Islet precursor cell (in vitro differentiated cells): ENCODE results near the gene DNAH2.

Experiments used
- DNase-seq: peaks from one replicate; pipeline ENCODE4 v3.0.0-alpha.2; 2018

DNAH2 gene

DNA sequence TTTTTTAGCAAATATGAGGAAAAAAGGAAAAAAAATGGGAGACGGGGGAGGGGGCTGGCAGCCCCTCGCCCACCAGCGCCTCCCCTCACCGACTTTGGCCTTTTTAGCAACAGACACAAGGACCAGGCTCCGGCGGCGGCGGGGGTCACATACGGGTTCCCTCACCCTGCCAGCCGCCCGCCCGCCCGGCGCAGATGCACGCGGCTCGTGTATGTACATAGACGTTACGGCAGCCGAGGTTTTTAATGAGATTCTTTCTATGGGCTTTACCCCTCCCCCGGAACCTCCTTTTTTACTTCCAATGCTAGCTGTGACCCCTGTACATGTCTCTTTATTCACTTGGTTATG is 136.1 kb downstream of the DNAH2 start:
- DNase-seq, result peak; percentile 58

DNA sequence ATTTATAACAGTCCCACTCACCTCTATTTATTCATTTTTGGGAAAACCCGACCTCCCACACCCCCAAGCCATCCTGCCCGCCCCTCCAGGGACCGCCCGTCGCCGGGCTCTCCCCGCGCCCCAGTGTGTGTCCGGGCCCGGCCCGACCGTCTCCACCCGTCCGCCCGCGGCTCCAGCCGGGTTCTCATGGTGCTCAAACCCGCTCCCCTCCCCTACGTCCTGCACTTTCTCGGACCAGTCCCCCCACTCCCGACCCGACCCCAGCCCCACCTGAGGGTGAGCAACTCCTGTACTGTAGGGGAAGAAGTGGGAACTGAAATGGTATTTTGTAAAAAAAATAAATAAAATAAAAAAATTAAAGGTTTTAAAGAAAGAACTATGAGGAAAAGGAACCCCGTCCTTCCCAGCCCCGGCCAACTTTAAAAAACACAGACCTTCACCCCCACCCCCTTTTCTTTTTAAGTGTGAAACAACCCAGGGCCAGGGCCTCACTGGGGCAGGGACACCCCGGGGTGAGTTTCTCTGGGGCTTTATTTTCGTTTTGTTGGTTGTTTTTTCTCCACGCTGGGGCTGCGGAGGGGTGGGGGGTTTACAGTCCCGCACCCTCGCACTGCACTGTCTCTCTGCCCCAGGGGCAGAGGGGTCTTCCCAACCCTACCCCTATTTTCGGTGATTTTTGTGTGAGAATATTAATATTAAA is 136.7 kb downstream of the DNAH2 start:
- DNase-seq, result peak; percentile 57

DNA sequence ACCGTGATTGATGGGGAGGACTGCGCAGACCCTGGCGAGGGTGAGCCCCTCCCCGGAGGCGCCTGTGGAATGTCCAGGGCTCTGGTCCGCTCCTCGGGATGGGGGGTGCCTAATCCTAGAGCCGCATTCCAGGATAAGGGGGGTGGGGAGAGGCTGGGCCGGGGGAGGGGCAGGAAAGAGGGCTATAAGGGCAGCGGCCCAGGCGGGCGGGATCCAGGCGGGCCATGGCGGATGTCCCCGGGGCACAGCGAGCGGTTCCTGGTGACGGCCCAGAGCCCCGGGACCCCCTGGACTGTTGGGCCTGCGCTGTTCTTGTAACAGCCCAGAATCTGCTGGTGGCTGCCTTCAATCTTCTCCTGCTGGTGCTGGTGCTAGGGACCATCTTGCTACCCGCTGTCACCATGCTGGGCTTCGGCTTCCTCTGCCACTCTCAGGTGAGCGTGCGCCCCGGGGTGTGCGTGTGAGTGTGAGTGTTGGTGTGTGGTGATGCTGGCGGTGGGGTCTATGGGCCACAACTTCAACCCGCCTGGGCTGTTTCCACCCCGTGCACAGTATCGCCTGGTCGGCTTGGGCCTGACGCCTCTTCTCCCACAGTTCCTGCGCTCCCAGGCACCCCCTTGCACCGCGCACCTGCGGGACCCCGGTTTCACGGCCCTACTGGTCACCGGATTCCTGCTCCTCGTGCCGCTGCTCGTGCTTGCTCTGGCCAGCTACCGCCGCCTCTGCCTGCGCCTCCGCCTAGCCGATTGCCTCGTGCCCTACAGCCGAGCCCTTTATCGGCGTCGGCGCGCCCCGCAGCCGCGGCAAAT is 137.5 kb downstream of the DNAH2 start, which contains the start of gene TMEM88:
Gene TMEM88, plus strand, starts transcription at position 216 of the 809 bp plus-strand sequence. Its CDS starts 9 bp downstream, at position 225.
- DNase-seq, result peak; percentile 97

DNA sequence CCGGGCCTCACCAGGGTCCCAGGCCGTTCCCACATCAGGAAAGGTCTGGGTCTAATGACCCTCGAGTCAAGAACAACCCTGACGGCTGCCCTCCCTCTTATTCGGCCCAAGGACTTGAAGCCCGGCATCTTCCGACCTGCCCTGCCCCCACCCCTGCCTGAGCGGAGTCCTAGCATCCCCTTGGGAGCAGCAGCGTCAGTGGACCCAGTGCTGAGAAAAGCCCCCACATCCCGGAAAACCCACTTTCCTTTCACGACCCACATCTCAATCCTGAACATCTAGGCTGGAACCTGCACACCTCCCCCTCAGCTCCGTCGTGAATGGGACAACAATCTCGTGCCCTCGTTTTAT is 138.1 kb downstream of the DNAH2 start:
- peak; percentile 66 for DNase-seq

DNA sequence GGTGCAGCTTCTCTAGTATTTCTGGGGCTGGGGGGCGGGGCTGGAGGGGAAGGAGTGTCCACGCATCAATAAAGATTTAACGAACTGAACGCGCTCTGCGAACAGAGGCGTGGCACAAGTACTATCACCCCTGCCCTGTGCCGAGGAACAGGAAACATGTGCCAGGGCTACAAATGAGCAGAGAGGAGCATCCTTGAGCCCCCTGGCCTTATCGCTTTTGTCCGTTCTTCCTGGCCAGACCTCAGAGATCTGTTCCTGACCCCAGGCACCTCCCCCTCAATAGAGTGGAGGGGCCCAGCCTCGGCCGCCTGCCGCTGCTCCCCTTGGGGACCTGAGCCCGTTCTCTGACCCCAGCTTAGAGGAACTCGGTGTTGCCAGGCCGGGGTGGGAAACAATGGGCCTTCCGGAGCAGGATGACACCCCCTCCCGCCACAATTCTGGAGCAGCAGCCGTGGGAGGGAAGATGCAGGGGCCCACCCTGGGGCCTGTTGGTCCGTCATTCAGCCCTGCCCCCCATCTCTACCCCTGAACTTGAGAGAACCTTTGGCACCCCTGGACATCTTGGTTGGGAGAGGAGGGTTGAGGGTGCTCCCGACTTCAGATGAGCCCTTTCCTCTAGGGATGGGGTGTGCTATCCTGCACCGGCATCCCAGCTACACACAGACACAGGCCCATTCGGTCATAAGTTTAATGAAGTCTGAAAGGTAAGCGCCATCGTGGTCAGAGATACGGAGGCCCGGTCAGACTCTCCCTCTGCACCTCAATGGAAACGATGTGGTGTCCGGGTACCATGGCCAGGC is 138.7 kb downstream of the DNAH2 start:
- DNase-seq, result peak; percentile 69

DNA sequence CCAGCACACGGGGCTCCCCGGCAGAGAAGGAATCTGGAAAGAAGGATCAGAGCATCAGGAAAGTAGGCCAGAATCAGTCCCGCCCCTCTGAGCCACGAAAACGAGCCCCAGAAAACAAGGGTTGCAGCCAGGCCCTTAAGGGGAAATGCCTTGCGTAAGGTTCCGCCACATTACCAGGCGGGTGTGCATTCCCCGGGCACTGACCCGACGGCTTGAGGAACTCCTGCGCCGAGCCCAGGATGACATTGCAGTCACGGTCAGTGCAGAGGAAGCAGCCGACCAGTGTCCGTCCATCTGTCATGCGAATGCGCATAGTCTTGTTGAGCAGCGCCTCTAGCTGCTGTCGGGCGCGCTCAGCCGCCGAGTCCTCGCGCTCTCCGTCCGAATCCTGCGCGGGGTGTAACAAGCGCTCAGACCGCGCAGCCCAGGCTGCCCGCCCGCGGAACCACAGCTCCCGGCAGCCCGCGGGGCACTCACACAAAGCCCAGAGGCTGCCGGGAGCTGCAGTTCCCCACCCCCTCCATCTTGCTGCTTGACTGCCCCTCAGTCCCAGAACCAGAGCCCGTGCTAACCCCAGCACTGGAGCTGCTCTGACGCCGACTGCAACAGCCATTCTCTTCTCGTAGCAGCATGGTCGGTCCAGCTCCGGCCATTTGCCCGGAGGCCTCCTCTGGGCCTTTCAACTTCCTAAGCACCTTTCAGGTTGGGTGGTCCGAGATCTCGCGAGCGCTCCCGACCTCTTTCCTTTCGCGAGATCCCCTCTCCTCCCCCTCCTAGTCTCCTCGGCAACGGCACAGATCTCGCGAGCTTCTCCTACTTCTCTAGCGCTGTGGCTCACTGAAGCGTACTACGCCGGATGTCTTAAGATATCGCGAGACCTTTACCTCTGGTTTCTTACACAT is 139.5 kb downstream of the DNAH2 start, which contains the start of gene NAA38:
Gene NAA38, minus strand, starts transcription at position 749 of the 902 bp plus-strand sequence. Its CDS starts 96 bp downstream, at position 653.
- DNase-seq, result peak; percentile 100

DNA sequence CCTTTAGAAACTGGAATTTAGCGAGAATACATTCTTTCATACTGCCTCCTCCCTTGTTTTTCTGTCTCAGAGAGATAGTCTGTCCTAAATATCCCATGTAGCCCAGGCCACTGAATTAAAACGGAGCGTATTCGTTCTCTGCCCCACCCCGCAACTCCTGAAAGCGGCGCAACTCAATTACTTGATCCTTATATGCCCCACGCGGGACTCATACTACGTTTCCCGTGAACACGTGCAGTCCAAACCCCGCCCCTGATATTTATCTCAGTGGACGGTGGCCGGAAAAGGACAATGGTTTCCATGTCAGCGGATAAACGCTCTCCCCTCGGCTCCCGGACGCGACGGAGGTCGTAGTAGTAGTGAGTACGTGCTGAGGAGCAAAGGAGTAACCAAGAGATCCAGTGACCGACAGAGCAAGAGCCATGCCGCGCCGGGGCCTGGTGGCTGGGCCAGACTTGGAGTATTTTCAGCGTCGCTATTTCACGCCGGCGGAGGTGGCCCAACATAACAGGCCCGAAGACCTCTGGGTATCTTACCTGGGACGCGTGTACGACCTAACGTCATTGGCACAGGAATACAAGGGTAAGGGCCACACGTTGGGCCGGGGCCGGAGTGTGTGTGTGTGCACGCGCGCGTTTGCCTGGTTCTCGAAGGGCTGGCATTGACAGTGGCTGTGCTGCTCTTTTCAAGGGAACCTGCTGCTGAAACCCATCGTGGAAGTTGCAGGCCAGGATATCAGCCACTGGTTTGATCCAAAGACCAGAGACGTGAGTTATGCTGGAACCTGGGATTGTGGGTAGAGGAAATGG is 140.4 kb downstream of the DNAH2 start, which contains the start of gene CYB5D1:
Gene CYB5D1, plus strand, starts transcription at position 291 of the 809 bp plus-strand sequence. Its CDS starts 132 bp downstream, at position 423.
- DNase-seq, result peak; percentile 95

DNA sequence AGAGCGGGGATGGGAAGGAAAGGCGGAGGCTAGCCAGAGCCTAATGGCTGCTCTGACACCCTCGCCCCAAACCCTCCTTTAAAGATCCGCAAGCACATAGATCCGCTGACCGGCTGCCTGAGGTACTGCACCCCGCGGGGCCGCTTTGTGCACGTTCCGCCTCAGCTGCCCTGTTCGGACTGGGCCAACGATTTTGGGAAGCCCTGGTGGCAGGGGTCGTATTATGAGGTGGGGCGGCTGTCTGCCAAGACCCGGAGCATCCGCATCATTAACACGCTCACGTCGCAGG is 140.9 kb downstream of the DNAH2 start:
- peak; percentile 87 for DNase-seq

DNA sequence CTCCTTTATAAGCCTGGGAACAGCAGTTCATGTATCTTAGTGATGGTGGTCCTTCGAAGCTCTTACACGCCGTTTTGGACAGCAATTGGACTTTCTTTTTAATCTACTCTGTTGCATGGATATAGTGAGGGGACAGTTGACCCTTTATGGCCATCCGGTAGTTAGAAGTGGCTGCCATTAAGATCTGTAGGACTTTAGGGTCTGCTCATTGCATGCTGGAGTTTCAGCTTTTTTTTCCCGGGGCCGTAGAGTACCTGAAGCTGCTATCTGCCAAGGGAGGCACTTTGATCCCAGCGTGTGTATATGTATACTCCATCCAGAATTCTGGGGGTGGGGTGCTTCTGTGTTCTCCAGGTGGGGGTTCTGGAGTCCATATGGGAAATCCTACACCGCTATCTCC is 141.5 kb downstream of the DNAH2 start:
- DNase-seq, result no peak

DNA sequence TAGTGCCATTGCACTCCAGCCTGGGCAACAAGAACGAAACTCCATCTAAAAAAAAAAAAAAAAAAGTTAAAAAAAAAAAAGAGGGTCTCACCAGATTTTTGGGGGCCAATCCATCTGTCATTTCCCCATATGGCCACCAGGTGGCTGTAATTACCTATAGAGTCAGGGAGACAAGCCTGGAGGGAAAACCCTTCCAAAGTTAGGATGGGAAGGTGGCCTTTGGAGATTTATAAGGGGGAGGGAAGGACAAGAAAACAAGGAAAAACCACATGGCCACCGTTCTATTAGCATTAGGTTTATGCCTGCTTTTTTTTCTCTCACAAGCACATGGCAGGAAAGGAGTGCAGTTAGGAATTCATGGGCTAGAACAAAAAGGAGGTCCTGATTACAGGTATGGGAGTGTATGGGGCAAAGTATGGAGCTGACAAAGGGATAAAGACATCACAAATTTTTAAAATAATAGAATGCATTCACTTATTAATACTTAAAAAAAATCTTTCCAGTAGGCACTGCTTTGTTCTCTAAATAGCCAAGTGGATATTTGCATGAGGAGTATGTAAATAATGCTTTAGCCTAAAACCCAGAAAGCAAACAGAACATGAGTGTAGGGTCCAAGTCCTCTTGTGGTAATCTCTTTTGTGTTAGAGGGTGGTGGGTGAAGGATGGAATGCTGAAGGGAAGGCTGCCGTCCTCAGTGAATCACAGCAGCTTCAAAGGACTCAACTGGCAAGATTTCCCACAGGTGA is 145.3 kb downstream of the DNAH2 start:
- peak; percentile 62 for DNase-seq

DNA sequence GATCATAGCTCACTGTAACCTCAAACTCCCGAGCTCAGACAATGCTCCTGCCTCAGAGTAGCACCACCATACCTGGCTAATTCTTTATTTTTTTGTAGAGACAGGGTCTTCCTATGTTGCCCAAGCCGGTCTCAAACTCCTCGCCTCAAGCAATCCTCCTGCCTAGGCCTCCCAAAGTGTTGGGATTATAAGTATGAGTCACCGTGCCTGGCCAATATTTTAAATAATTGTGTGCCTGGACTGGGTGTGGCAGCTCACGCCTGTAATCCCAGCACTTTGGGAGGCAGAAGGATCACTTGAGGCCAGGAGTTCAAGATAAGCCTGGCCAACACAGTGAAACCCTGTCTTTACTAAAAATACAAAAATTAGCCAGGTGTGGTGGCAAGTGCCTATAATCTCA is 146.8 kb downstream of the DNAH2 start:
- DNase-seq, result peak; percentile 24

DNA sequence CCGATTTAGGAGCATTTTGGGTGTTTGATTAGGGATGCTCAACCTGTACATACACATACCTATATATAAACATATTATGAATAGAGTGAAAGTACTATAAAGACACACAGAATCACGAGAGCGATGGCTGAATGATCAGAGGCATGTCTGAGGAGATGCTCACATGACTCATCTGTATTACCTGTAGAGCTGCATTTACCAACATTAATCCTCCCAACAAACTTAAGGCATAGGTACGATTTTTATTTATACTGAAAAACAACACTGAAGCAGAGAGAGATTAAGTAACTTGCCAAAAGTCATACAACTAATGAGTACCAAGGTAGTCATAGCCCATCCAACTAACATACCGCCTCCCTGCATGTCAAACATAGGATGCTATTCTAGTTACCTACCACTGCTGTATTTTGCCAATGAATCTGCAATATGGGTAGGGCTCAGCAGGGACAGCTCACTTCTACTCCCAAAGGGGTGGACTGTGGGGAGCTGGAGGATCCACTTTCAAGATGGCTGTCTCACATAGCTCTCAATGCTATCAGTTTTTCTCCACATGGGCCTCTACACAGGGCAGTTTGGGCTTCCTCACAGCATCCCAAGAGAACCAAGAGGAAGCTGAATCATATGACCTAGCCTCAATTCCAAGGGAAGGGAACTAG is 147.6 kb downstream of the DNAH2 start:
- peak; percentile 21 for DNase-seq

DNA sequence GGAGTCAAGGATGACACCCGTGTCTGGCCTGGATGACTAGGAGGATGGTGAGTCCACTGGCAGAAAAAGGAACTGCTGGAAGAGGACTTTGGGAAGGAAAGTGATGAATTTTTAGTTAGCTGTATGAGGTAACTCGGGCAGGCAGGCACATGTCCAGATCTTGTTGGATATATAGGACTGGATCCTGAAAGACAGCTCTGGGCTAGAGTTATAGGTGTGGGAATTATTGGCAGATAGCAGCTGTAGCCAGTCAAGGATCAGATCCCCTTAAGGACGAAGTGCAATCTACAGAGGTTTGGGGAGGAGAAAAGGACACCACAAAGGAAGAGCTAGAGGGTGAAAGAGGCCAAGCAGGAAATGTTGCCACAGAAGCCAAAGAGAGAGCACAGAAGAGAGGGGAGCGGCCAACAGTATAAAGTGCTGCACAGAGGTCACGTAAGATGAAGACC is 150.4 kb downstream of the DNAH2 start:
- DNase-seq, result peak; percentile 49

DNA sequence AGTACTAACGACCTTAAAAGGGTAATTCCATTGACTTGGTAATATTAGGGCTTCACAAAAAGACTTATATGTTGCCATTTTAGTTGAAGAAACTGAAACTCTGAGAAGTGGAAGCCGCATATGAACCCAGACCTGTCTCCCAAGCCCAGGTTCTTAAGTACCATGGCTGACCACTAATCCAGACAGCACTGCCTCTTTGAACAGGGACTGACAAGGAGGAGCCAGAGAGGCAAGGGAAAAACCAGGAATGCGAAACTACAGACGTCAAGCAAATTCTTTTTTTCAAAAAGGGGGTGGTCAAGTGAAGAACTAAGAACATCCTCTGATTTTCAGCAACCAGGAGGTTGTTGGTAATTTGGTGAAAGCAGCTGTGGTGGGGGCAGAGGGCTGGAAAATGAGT is 155.5 kb downstream of the DNAH2 start:
- peak; percentile 59 for DNase-seq

DNA sequence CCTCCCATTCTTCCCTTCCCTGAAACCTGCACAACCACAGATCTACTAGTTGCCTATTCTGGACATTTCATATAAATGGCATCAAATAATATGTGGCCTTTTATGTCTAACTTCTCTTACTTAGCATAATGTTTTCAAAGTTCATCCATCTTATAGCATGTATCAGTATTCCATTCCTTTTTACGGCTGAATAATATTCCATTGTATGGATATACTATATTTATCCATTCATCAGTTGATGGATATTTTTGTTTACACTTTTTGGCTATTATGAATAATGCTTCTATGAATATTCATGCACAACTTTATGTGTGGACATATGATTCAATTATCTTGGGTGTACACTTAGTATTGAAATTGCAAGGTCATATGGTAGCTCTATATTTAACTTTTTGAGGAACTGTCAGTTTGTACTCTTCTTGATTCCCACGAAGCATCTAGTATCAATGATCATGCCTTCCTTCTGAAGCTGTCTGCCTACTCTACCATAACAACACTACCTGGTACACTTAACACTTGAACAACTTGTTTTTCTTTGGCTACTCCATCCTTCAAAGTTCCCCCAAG is 158.3 kb downstream of the DNAH2 start:
- DNase-seq, result no peak

DNA sequence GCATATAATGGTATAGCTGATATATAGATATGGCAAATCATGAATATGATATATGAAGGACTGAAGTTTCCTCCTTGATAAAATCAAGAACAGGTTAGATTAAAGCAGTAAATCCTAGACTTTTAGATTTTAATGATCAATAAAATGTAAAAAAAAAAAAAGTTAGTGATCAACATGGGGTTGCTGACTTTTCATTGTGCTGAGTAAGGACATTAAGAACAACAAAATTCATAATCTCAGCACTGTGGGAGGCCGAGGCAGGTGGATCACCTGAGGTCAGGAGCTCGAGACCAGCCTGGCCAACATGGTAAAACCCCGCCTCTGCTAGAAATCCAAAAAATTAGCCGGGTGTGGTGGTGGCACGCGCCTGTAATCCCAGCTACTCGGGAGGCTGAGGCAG is 160.7 kb downstream of the DNAH2 start:
- DNase-seq, result peak; percentile 20

DNA sequence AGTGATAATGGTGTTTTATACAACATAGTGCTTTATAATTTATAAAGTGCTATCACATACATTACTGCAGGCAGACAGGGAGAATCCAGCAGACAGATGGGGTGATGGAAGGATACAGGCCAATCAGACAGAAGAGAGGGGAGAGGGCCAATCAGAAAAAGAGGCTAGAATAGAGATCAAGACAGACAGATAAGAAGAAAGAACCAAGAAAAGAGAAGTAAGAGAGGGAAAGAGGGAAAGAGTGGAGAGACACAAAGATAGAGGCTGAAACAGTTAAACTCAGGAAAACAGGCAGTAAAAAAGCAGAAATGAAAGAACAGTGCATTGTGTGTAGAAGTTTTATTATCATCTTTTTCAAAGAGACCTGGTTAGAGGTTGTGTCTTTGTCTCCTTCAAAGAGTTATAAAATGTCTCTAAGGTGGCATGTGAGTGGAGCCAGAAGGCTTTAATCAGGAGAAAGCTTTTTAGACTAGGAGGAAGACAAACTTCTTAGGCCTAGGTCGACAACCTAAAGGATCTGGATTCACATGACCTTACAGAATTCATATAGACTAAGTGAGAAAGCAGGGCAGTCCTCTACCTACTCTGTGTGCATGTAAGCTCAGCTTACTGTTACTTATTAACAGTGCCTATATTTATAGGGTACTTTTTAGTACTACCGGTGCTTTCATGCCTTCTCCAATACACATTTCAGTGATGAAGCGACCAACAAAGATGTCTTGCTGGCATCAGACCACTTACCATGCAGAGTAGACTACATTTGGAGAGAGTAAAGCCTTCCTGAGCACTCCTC is 162.7 kb downstream of the DNAH2 start:
- DNase-seq, result peak; percentile 26

DNA sequence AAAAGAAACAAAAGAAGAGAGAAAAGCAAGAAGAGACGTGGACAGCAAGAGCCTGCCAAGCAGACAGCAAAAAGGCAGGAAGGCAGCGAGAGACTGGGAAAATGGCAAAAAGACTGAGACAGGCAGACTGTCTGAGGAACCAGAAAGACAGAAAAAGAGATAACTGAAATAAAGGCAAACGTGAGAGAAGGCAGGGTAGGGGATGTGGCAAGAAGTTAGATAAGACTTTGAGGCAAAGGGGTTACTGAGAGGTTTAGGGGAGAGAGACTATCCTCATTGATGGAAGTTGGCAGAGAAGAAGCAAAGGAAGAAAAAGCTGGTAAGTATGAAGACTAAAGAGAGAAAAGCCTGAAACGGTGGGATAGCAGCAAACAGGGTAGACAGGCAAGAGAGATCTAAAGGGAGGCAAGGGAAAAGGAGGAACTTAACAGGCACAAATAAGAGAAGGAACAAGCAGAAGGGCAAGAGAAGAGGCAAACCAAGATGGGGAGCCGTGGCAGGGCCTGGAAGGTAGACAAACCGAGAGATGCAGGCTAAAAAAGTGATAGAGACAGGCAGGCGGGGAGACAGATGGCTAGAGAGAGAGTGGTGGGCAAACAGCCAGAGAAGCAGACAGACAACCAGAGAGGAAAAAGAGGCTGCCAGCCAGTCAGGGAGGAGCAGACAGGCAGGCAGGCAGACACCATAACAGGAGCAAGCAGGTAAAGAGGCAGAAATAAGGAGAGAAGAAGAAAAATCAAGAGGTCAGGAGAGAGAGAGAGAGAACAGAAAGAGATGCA is 163.9 kb downstream of the DNAH2 start:
- DNase-seq, result peak; percentile 35
